OCI-LY3 (cell line): ENCODE data around the gene HAPLN2.

Experiments used
- EZH2phosphoT487 ChIP-seq: fragments of 200-600 bp; shearing (Covaris generic); IDR thresholded peaks from 2 replicates; pipeline ENCODE4 v1.6.1; 2018; ENCODE audit warnings: antibody characterized with exemption, mixed run types, low read depth
- TF ChIP-seq, protein P1 (sequence below): fragments of 200-600, 300-600 bp; sonication (generic); IDR thresholded peaks from 2 replicates; pipeline ENCODE4 v1.5.1; 2014; ENCODE audit warnings: antibody characterized with exemption, low read length, low read depth

GRCh38 chr1:156615946-156616345, 3.3 kb upstream of the HAPLN2 start:
- TF ChIP-seq EZH2phosphoT487, result no peak
- TF ChIP-seq, protein P1, sequence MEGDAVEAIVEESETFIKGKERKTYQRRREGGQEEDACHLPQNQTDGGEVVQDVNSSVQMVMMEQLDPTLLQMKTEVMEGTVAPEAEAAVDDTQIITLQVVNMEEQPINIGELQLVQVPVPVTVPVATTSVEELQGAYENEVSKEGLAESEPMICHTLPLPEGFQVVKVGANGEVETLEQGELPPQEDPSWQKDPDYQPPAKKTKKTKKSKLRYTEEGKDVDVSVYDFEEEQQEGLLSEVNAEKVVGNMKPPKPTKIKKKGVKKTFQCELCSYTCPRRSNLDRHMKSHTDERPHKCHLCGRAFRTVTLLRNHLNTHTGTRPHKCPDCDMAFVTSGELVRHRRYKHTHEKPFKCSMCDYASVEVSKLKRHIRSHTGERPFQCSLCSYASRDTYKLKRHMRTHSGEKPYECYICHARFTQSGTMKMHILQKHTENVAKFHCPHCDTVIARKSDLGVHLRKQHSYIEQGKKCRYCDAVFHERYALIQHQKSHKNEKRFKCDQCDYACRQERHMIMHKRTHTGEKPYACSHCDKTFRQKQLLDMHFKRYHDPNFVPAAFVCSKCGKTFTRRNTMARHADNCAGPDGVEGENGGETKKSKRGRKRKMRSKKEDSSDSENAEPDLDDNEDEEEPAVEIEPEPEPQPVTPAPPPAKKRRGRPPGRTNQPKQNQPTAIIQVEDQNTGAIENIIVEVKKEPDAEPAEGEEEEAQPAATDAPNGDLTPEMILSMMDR, result no peak
